ENCODE measurements around the gene DCP1A. TPM values are rescaled to one million over a fixed set of nuclear protein-coding genes. Genes with fewer than 3 reads are reported as not detected.

DCP1A gene
- polyA plus RNA-seq, 4 donors = 24.9 to 36.5 (median 31.1) TPM

Other genes starting within 250 kb of the DCP1A start
- 10 to 100 TPM; 25.4 to 30.9 (median 26.0) TPM for gene RFT1, start 217.1 kb downstream of the DCP1A start, polyA plus RNA-seq (ENCODE audit: insufficient read length in 4 of 4)
- 10 to 100 TPM; 17.8 to 26.4 (median 23.4) TPM for gene PRKCD, start 186.3 kb downstream of the DCP1A start, polyA plus RNA-seq (ENCODE audit: insufficient read length in 4 of 4)
- gene TKT, start 91.5 kb downstream of the DCP1A start, polyA plus RNA-seq (ENCODE audit: insufficient read length in 4 of 4) = 100 to 1,000 TPM in 3 of 4 donors, 10 to 100 TPM in 1; 91.0 to 127 (median 110) TPM
- gene CACNA1D, start 147.1 kb upstream of the DCP1A start, polyA plus RNA-seq (ENCODE audit: insufficient read length in 4 of 4) = 10 to 100 TPM; 10.8 to 17.0 (median 13.3) TPM